Cerebellar nuclear complex (tissue), 1 donor: ENCODE measurements around the gene ULBP1.
"Not testable (repeated sequence)": the region's sequence is repeated elsewhere in the genome, so short reads cannot be mapped to it uniquely, and the experiment has no call there.

Experiments
- DNase-seq, 2 experiments: peaks; one replicate each; lab custom pipeline; 2025; lab: John Stamatoyannopoulos, UW

Gene ULBP1

DNA sequence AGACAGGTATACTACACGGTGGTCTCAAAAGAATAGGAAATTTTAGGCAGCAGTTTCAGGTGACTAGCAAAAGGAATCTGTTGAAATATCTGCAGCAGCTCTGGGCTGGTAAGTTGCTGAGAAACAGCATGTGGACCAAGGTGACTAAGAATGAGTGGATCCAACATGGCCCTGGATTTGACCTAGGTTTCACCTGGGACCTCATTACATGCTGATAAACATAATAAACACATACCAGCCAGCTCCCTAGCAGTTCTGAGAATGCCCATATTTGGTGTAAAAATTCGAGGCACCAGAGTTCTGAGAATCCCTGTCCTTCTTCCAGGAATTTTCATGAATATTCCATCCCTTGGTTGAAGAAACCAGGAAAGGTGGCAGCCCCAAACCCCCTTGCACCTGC lies 10.4 kb upstream of the ULBP1 start:
- not testable (repeated sequence) for DNase-seq

DNA sequence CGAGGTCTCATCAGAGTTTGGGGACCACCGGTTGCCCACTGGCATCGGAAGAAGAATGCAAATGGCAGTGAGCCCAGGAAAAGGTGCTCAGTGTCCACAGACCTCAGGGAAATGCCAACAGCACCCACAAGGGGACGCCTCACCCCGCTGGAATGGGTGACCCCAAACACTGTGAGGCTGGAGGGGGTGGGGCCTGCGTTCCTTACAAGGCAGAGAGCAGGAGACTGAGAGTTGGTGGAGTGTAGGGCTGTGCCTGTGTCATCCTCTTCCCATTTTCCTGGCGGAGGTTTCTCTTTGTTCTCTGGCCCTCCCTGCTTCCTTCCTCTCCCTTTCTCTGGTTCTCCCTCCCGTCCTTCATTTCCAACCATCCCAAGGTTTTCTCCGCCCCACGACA lies 9.8 kb upstream of the ULBP1 start:
- not testable (repeated sequence) for DNase-seq

DNA sequence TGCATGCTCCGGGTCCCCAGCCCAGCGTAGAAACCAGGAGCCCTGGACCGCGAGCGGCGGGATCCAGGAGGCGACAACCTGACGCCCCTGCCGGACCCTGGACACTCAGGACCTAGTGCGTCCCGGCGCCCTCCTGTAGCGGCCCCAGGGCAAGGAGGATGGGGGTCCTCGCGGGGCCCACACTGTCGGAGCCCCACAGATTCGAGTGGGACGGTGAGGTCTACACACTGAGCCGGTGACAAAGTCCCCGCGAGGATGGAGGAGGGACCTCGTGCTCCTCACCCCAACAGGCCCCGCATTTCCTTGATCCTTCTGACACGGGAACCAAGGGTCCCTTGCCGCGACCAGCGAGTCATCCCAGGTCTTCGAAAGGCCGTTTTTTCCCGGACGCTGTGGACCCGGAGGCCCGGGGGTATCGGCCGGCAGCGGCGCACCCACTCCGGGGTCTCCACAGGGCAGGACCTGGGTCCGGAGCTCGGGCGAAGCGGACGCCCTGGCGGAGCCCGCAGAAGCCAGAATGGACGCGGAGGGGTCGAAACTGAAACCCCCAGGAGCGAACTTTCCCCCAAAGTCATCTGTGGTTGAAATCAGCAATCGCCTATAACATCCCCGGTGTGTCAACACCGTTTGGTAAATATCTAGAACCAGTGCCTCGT lies 9.3 kb upstream of the ULBP1 start:
- not testable (repeated sequence) for DNase-seq

- not testable (repeated sequence) for DNase-seq
Measured at GRCh38 chr6:149954984-149955653, 8.6 kb upstream of the ULBP1 start.

- DNase-seq, result not testable (repeated sequence)
Measured at GRCh38 chr6:149955654-149956317, 8.0 kb upstream of the ULBP1 start.

GRCh38 chr6:149958124-149958523 lies 5.6 kb upstream of the ULBP1 start:
- DNase-seq, result not testable (repeated sequence)

DNA sequence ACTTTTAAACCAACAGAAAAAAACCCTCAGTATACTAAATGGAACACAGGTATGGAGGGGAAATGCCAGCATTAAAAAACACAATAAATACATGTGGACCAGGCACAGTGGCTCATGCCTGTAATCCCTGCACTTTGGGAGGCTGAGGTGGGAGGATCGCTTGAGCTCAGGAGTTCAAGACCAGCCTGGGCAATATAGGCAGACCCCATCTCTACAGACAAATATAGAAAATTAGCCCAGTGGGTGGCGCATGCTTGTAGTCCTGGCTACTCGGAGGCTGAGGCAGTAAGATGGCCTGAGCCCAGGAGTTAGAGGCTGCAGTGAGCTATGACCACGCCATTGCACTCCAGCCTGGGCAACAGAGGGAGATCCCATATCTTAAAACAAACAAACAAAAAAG lies 3.9 kb upstream of the ULBP1 start:
- not testable (repeated sequence) for DNase-seq

DNA sequence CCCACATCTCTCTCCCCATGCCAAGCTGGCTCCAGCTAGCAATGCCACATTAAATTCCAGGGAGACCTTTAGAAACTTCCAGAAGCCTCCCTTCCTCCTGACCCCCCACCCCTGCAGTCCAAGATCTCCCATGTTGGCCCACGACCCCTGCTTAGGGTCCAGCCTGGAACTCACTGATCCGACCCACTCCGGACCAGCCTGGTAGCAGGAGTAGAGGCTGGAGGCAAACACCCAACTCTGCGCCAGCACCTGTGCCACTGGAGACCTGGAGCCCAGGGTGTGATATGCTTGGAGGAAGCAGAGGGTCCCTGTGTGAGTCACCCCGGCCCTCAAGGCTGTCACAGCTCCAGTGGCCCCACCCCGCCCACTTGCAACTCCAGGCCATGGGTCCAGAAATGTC lies 3.3 kb upstream of the ULBP1 start:
- DNase-seq, result no peak

DNA sequence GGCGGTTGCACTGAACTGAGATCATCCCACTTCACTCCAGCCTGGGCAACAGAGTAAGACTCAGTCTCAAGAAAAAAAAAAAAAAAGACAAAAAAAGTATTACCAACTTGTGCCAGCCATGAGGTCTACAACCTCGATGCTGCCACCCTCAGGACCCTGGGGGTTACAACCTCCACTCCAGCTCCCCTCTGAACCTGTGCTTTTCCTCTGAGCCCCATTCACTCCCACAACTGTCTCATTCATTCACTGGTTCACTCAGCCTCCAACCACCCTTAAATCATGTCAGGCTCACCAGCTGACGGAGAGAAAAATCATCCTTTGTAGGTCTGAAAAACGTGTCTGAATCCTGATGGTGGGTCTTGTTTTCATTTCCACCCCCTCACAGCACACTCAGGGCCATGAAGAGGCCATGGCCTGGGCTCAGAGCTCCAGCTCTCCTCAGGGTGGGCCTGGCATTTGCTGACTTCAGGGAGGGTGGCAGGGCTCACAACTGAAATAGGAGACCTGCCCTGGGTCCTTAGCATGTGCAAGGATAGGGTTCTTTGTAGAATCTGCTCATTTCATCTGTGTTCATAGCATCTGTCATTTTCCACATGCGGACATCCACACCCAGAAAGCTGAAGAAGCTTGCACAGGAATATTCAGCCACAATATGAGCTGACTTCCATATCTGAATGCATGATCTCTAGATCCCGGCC lies 1.9 kb upstream of the ULBP1 start:
- DNase-seq, result no peak

- DNase-seq, result no peak
Measured at GRCh38 chr6:149962461-149963211, 1.1 kb upstream of the ULBP1 start.

- no peak for DNase-seq
Measured at GRCh38 chr6:149963212-149963461, 606 bp upstream of the ULBP1 start.

GRCh38 chr6:149964308-149965193 lies 808 bp downstream of the ULBP1 start:
- DNase-seq, result no peak

DNA sequence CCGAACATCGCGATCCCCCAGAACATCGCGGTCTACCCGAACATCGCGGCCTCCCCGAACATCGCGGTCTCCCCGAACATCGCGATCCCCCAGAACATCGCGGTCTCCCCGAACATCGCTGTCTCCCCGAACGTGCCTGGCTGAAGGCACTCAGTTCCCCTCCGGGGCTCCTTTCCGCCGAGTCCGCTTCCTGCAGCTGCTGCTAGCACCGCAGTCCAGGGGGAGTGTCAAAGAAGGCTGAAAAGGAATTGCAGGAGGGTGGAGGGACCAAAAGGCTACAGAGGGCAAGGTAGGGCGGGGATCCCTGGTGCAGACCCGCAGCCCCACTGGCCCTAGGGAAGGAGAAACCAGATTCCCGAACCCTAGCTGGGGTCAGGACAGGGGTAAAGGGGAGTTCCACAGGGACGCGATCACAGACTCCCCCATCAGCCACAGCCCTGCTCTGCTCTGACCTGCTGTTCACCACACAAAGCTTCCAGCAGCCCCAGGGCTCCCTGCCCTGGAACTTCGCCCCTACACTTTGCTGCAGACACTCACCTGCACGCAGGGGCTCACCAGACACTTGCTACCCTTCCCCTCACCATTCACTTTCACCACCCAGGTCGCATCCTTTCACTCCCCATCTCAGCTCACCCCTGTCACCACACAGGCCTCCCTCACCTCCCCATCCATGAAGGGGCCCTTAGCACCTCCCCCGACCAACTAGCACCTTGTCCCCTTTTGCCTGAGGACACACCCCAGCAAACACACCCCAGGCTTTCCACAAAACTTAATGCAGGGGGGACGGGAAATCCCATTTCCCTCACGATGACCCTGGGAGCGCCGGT lies 1.7 kb downstream of the ULBP1 start:
- DNase-seq, result no peak

GRCh38 chr6:149966319-149966718 lies 2.6 kb downstream of the ULBP1 start:
- DNase-seq, result not testable (repeated sequence)

GRCh38 chr6:149967591-149967990 lies 3.8 kb downstream of the ULBP1 start:
- no peak for DNase-seq

GRCh38 chr6:149967999-149968398 lies 4.3 kb downstream of the ULBP1 start:
- not testable (repeated sequence) for DNase-seq

DNA sequence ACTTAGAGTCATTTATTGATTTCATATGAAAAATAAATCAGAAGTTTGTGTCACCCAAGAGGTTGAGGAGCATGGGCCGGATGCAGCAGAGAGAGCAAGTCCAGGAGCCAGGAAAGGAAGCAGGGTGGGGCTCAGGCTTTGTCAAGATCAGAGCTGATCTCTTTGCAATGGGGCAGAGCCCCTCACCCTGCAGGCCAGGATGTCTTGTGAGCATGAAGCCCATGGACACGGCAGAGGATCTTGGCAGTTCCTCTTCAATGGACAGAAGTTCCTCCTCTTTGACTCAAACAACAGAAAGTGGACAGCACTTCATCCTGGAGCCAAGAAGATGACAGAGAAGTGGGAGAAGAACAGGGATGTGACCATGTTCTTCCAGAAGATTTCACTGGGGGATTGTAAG lies 5.2 kb downstream of the ULBP1 start:
- not testable (repeated sequence) for DNase-seq

- no peak for DNase-seq
Measured at GRCh38 chr6:149969635-149970034, 5.9 kb downstream of the ULBP1 start.

DNA sequence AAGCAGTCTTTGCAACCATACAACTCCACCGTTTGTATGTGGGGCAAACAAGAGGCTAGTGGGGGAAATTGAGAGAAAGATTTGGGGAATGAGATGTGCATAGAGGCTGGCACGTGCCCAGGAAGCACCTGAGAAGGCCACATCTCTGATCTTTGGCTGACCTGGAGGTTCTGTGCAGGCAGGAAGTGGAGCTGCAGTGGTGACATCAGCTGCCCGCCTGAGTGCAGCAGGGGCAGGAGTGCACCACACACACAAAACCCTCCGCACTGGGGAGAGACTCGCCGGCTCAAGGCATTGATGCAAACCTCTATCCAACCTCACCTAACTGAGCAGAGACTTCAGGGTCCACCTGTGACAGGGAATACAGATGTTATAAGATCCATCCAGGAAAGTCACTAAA lies 10.7 kb downstream of the ULBP1 start:
- not testable (repeated sequence) for DNase-seq

- DNase-seq, result no peak
Measured at GRCh38 chr6:149974825-149975224, 11.1 kb downstream of the ULBP1 start.
